PC-3 (cell line): Measurements from ENCODE around the gene CAMK2A.

Source experiments
- EZH2 ChIP-seq: fragments of 300-600 bp; sonication (generic); IDR thresholded peaks from one replicate; pipeline ENCODE4 v1.6.1; 2017; ENCODE audit warnings: antibody characterized with exemption, mild to moderate bottlenecking, low read length; ENCODE audit not compliant: unreplicated experiment
- EZH2phosphoT487 ChIP-seq: fragments of 300-600 bp; sonication (generic); IDR thresholded peaks from 2 replicates; pipeline ENCODE4 v1.6.1; 2018; ENCODE audit warnings: mild to moderate bottlenecking, antibody characterized with exemption, low read length, borderline replicate concordance
- TF ChIP-seq, protein P1 (sequence below): fragments of 300-600 bp; sonication (generic); conservative IDR thresholded peaks from 2 replicates; pipeline ENCODE4 v1.5.1; 2017; ENCODE audit warnings: antibody characterized with exemption, low read depth, mild to moderate bottlenecking, low read length

- TF ChIP-seq, protein P1, sequence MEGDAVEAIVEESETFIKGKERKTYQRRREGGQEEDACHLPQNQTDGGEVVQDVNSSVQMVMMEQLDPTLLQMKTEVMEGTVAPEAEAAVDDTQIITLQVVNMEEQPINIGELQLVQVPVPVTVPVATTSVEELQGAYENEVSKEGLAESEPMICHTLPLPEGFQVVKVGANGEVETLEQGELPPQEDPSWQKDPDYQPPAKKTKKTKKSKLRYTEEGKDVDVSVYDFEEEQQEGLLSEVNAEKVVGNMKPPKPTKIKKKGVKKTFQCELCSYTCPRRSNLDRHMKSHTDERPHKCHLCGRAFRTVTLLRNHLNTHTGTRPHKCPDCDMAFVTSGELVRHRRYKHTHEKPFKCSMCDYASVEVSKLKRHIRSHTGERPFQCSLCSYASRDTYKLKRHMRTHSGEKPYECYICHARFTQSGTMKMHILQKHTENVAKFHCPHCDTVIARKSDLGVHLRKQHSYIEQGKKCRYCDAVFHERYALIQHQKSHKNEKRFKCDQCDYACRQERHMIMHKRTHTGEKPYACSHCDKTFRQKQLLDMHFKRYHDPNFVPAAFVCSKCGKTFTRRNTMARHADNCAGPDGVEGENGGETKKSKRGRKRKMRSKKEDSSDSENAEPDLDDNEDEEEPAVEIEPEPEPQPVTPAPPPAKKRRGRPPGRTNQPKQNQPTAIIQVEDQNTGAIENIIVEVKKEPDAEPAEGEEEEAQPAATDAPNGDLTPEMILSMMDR: no peak
- TF ChIP-seq EZH2 (no peak), EZH2phosphoT487 (no peak)
Observed at GRCh38 chr5:150172145-150172544, 117.4 kb downstream of the CAMK2A start.
